Activated naive CD4-positive, alpha-beta T cell treated with anti-CD3 and anti-CD28 coated beads for 36 hours (primary cell): ENCODE measurements around the gene IFIH1. TPM values are rescaled to one million over a fixed set of nuclear protein-coding genes. Genes with fewer than 3 reads are reported as not detected.
A peak's percentile ranks its signal among the peaks of the same experiment; 100 is the strongest.

ENCODE experiments used
- CTCF ChIA-PET: fragments of 350-600 bp; sonication (Branson Sonifier 250); formaldehyde crosslinking; loops from one replicate; lab custom pipeline; 2021; ENCODE audit warnings: antibody characterized with exemption; lab: Charles Lee
- DNase-seq: peaks from one replicate; pipeline ENCODE4 v3.0.0-alpha.2; 2020
- H3K27ac Mint-ChIP-seq: one replicate; pipeline ENCODE4 v1.8.0; 2021; ENCODE audit warnings: mild to moderate bottlenecking, mixed read lengths
- H3K27me3 Mint-ChIP-seq: one replicate; pipeline ENCODE4 v1.8.0; 2021; ENCODE audit warnings: low read depth, mixed read lengths
- H3K36me3 Mint-ChIP-seq: one replicate; pipeline ENCODE4 v1.8.0; 2021; ENCODE audit warnings: low read depth, mixed read lengths
- H3K4me1 Mint-ChIP-seq: one replicate; pipeline ENCODE4 v1.8.0; 2021; ENCODE audit warnings: low read depth, mixed read lengths
- H3K4me3 Mint-ChIP-seq: one replicate; pipeline ENCODE4 v1.8.0; 2021; ENCODE audit warnings: mild to moderate bottlenecking, moderate library complexity, mixed read lengths
- H3K9me3 Mint-ChIP-seq: one replicate; pipeline ENCODE4 v1.8.0; 2021; ENCODE audit warnings: mixed read lengths
- intact Hi-C: fragments of 100-400 bp; cut with micrococcal nuclease; formaldehyde crosslinking; loops from one replicate; pipeline ENCODE4 v1.15.1; 2023
- total RNA-seq, 2 experiments: library from RNA; stranded (reverse); gene quantifications; one replicate each; pipeline ENCODE4 v1.2.3, GENCODE V29; 2021

IFIH1 gene
- total RNA-seq: 10 to 100 TPM; 33.8 to 34.6 TPM

DNA sequence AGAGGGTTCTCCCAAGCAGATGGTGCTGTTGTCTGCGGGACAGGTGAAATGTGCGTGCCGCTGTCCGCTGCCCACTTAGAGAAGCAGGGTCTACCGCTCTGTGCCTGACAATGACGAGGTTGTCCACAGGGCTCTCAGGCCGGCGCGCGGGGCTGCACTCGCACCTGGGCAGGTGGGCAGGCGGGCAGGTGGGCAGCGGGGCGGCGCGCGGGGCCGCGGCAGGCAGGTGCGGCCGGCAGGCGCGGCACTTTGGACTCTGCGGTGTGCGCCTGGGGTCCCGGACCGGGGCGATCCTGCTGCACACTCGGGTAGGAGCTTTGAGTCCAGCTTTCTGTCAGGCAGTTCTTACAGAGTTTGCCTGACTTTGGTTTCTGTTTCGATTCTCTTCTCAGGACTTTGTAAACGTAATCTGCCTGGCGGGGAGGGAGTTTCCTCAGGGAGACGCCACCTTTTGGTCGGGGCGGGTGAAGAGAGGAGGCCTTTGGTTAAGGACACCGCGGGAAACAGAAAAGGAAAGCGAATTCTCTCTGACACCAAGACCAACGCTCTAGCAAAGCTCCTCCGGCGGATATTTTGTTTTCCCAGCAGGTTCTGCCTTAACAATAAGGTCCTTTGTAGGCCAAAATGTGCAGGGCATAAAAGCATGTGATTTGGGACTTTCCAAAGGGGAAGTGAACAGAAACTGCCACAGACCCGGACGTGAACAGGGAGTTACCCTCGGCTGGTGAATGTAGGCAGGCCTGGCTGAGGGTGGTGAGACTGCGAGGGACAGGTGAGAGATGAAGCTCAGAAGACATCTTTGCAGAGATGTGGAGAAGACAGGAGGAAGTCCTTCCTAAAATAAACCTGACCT lies at the start of gene IFIH1:
Gene IFIH1, minus strand, starts transcription at position 357 of the 853 bp plus-strand sequence. CDS start 377 bp downstream, outside the sequence.
- H3K36me3 Mint-ChIP-seq: peaks cover 17% of the 10 kb centered on the region
- H3K4me3 Mint-ChIP-seq: peak within 1 kb of the TSS; percentile 94
- peak; percentile 88 for DNase-seq
- H3K4me1 Mint-ChIP-seq: peaks cover 52% of the 10 kb centered on the region
- no peaks in the 10 kb centered on the region for H3K27me3 Mint-ChIP-seq
- no peaks in the 10 kb centered on the region for H3K9me3 Mint-ChIP-seq
- CTCF ChIA-PET: interaction anchor here (0.6 to 2.3 kb wide), 7 partner anchors 11 to 380 kb away, joined by 3 to 11 read pairs (median 4); no protein-coding TSS in a partner anchor
- H3K27ac Mint-ChIP-seq: peak within 1 kb of the TSS; percentile 98
- intact Hi-C loops: loop anchor here (1.0 to 5.0 kb wide), 9 partner anchors 17 to 1158 kb away; partner anchors contain the start of genes DPP4, GCA and TANK

- no peaks in the 10 kb centered on the region for H3K36me3 Mint-ChIP-seq
- intact Hi-C loops: no loop called here
- H3K27me3 Mint-ChIP-seq: no peaks in the 10 kb centered on the region
- H3K4me3 Mint-ChIP-seq: no peak overlapping the region
- H3K4me1 Mint-ChIP-seq: no peaks in the 10 kb centered on the region
- H3K9me3 Mint-ChIP-seq: no peaks in the 10 kb centered on the region
- H3K27ac Mint-ChIP-seq: no peak overlapping the region
- DNase-seq: no peak
- CTCF ChIA-PET: no interaction called here
Measured at GRCh38 chr2:162365392-162365791, 46.9 kb upstream of the IFIH1 start.

DNA sequence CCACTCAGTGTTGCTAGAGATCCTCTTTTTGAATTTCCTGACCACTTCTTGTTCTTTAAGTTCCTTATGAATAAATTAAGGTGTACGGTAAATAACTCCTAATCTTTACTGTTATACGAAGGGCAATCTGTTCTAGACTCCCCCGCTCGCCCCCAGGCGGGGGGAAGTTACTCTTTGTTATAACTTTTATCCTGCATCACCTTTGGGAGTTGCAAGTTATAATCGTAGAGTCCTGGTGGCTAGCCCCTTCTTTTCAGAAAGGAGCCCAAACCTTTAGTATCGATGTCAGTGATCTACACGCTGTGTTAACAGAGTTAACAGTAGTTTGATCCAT lies 26.1 kb upstream of the IFIH1 start:
- CTCF ChIA-PET: interaction anchor here (1.1 to 1.7 kb wide), 4 partner anchors 10 to 47 kb away, joined by 3 to 6 read pairs (median 4); partner anchors contain the start of gene IFIH1
- peak overlapping the region; percentile 87 for H3K4me3 Mint-ChIP-seq
- H3K27me3 Mint-ChIP-seq: no peaks in the 10 kb centered on the region

GRCh38 chr2:162343824-162344616 lies 25.5 kb upstream of the IFIH1 start, which contains the start of gene GCA:
GCA (plus strand) TSS chr2:162344132; CDS start chr2:162344249, 117 bp downstream.
- H3K4me3 Mint-ChIP-seq: peak within 1 kb of the TSS; percentile 87
- H3K4me1 Mint-ChIP-seq: peaks cover 12% of the 10 kb centered on the region
- H3K9me3 Mint-ChIP-seq: no peaks in the 10 kb centered on the region
- intact Hi-C loops: loop anchor here (1.0 to 10.0 kb wide), 3 partner anchors 26 to 1037 kb away; partner anchors contain the start of genes IFIH1 and PSMD14
- peak within 1 kb of the TSS; percentile 72 for H3K27ac Mint-ChIP-seq
- peak; percentile 99 for DNase-seq
- no peaks in the 10 kb centered on the region for H3K36me3 Mint-ChIP-seq
- CTCF ChIA-PET: interaction anchor here (1.0 to 2.1 kb wide), 4 partner anchors 9 to 46 kb away, joined by 3 to 8 read pairs (median 4); no protein-coding TSS in a partner anchor
- no peaks in the 10 kb centered on the region for H3K27me3 Mint-ChIP-seq

More for the DNA sequence above, 26.1 kb upstream of the IFIH1 start:
- intact Hi-C loops: loop anchor here (1.0 to 10.0 kb wide), 3 partner anchors 26 to 1037 kb away; partner anchors contain the start of genes IFIH1 and PSMD14
- no peaks in the 10 kb centered on the region for H3K36me3 Mint-ChIP-seq
- DNase-seq: no peak
- peaks cover 12% of the 10 kb centered on the region for H3K4me1 Mint-ChIP-seq
- H3K27ac Mint-ChIP-seq: peak overlapping the region; percentile 56
- H3K9me3 Mint-ChIP-seq: no peaks in the 10 kb centered on the region

DNA sequence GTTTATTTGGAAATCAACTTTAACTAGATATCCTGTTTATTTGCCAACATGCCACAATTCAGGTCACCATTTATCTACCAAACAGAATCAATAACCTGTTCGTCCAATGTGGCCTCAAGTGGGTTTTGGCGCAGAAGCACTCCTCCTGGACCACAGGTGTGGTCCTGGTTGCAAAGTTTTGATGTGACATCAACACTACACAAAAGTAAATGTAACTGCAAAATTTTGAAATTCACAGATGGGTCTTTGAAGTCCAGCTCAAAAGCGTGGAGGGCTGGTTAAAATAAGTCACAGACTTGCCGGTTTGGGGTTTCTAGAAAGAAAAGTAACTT lies 25.0 kb upstream of the IFIH1 start:
- Mint-ChIP-seq H3K9me3 (no peaks in the 10 kb centered on the region), H3K27me3 (no peaks in the 10 kb centered on the region), H3K36me3 (no peaks in the 10 kb centered on the region), H3K4me1 (peaks cover 12% of the 10 kb centered on the region), H3K27ac (peak overlapping the region; percentile 72), H3K4me3 (peak overlapping the region; percentile 87)
- intact Hi-C loops: loop anchor here (5.0 to 10.0 kb wide), 2 partner anchors 919 to 1036 kb away; partner anchors contain the start of gene PSMD14
- no peak for DNase-seq
- CTCF ChIA-PET: interaction anchor here (1.0 to 2.1 kb wide), 4 partner anchors 9 to 45 kb away, joined by 3 to 8 read pairs (median 4); no protein-coding TSS in a partner anchor

GRCh38 chr2:162342841-162343240 lies 24.4 kb upstream of the IFIH1 start:
- H3K27me3 Mint-ChIP-seq: no peaks in the 10 kb centered on the region
- peaks cover 12% of the 10 kb centered on the region for H3K4me1 Mint-ChIP-seq
- H3K9me3 Mint-ChIP-seq: no peaks in the 10 kb centered on the region
- no peak overlapping the region for H3K4me3 Mint-ChIP-seq
- H3K27ac Mint-ChIP-seq: no peak overlapping the region
- intact Hi-C loops: loop anchor here (5.0 to 10.0 kb wide), 2 partner anchors 918 to 1036 kb away; partner anchors contain the start of gene PSMD14
- no peak for DNase-seq
- CTCF ChIA-PET: interaction anchor here (2.1 kb wide), 1 partner anchor 16 kb away, joined by 8 read pairs; no protein-coding TSS in a partner anchor
- H3K36me3 Mint-ChIP-seq: no peaks in the 10 kb centered on the region

GRCh38 chr2:162342321-162342720 lies 23.8 kb upstream of the IFIH1 start:
- no peak for DNase-seq
- Mint-ChIP-seq H3K36me3 (no peaks in the 10 kb centered on the region), H3K4me3 (no peak overlapping the region), H3K27ac (no peak overlapping the region), H3K27me3 (no peaks in the 10 kb centered on the region), H3K4me1 (peaks cover 12% of the 10 kb centered on the region), H3K9me3 (no peaks in the 10 kb centered on the region)
- CTCF ChIA-PET: interaction anchor here (2.1 kb wide), 1 partner anchor 15 kb away, joined by 8 read pairs; no protein-coding TSS in a partner anchor
- intact Hi-C loops: loop anchor here (5.0 to 10.0 kb wide), 2 partner anchors 918 to 1035 kb away; partner anchors contain the start of gene PSMD14

DNA sequence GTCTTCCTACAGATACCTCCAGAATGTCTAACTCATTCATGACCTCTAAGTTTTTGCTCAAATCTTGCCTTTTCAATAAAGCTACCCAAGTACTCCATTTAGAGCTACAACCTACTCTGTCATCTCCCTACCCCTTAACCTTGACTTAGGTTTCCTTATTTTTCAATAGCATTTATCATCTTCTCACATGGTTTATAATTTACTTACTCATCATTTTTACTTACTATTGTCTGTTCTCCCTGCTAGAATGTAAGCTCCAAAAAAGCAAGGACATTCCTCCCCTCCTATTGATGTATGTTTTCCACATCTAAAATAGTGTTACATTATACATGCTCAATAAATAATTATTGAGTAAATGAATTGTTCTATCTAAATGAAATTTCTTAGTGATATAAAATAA lies 22.3 kb upstream of the IFIH1 start:
- H3K9me3 Mint-ChIP-seq: no peaks in the 10 kb centered on the region
- H3K4me3 Mint-ChIP-seq: no peak overlapping the region
- no peak for DNase-seq
- H3K4me1 Mint-ChIP-seq: peaks cover 9% of the 10 kb centered on the region
- H3K36me3 Mint-ChIP-seq: no peaks in the 10 kb centered on the region
- H3K27me3 Mint-ChIP-seq: no peaks in the 10 kb centered on the region
- intact Hi-C loops: loop anchor here (5.0 to 10.0 kb wide), 2 partner anchors 916 to 1034 kb away; partner anchors contain the start of gene PSMD14
- H3K27ac Mint-ChIP-seq: no peak overlapping the region
- CTCF ChIA-PET: interaction anchor here (1.0 kb wide), 1 partner anchor 22 kb away, joined by 3 read pairs; the partner anchor contains the start of gene IFIH1

DNA sequence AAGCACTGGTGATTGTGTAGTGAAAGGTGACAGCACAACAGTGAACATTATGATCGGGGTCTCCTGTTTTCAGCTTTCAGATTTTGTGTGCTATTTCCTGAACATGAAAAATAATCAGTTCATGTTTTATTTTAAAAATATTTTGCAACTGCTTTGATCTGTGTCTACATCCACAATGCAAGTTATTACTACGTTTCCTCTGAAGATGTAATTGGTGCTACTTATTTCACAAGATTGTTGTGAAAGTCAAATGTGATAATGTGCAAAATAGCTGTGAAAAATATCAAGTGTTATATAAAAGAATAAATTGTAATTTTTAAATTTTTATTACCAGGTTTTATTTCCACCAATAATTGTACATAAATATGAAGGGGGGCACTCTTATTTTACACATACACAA lies 19.4 kb upstream of the IFIH1 start:
- no peaks in the 10 kb centered on the region for H3K4me1 Mint-ChIP-seq
- no peaks in the 10 kb centered on the region for H3K27me3 Mint-ChIP-seq
- intact Hi-C loops: no loop called here
- no peaks in the 10 kb centered on the region for H3K9me3 Mint-ChIP-seq
- no peak overlapping the region for H3K27ac Mint-ChIP-seq
- CTCF ChIA-PET: interaction anchor here (0.8 to 1.8 kb wide), 3 partner anchors 10 to 19 kb away, joined by 3 to 6 read pairs (median 3); partner anchors contain the start of gene IFIH1
- no peaks in the 10 kb centered on the region for H3K36me3 Mint-ChIP-seq
- H3K4me3 Mint-ChIP-seq: no peak overlapping the region
- no peak for DNase-seq

- intact Hi-C loops: loop anchor here (1.0 kb wide), 2 partner anchors 33 to 113 kb away; no protein-coding TSS in a partner anchor
- no peaks in the 10 kb centered on the region for H3K4me1 Mint-ChIP-seq
- H3K36me3 Mint-ChIP-seq: no peaks in the 10 kb centered on the region
- H3K27me3 Mint-ChIP-seq: no peaks in the 10 kb centered on the region
- DNase-seq: peak; percentile 53
- no peak overlapping the region for H3K4me3 Mint-ChIP-seq
- no peaks in the 10 kb centered on the region for H3K9me3 Mint-ChIP-seq
- H3K27ac Mint-ChIP-seq: no peak overlapping the region
- CTCF ChIA-PET: interaction anchor here (0.6 to 3.1 kb wide), 8 partner anchors 9 to 113 kb away, joined by 3 to 14 read pairs (median 6); partner anchors contain the start of gene GCA
Measured at GRCh38 chr2:162333968-162334367, 15.5 kb upstream of the IFIH1 start.

DNA sequence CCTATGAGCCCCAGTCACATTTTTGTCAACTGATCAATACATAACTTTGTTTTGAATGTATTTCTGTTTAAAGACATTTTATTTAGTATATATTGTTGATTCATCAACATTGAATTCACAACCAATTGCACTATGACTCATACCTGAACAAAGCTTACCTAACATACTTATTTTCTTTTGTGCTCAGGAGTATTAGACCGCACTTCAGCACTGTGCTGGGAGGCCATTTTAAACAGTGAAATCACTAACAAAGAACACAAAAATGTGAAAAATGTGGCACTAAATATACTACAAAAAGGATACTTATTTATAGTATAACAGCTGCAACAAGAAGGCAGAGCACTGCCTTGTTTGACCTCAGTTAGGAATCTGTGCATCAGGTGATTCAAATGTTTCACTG lies 12.4 kb upstream of the IFIH1 start:
- CTCF ChIA-PET: no interaction called here
- H3K27ac Mint-ChIP-seq: no peak overlapping the region
- intact Hi-C loops: no loop called here
- H3K4me3 Mint-ChIP-seq: no peak overlapping the region
- H3K27me3 Mint-ChIP-seq: no peaks in the 10 kb centered on the region
- no peaks in the 10 kb centered on the region for H3K9me3 Mint-ChIP-seq
- no peaks in the 10 kb centered on the region for H3K4me1 Mint-ChIP-seq
- DNase-seq: no peak
- no peaks in the 10 kb centered on the region for H3K36me3 Mint-ChIP-seq
